Keratinocyte (primary cell): Measurements from ENCODE around the gene RPS8.

Experiments
- CTCF ChIP-seq, 3 experiments: IDR thresholded peaks in 1 of 3; conservative IDR thresholded peaks in 1 of 3; optimal IDR thresholded peaks in 1 of 3; 2 replicates in 2 of 3; 3 replicates in 1 of 3; pipeline versions ENCODE3 to v1.5.1; 2011; ENCODE audit warnings: low read length in 3 of 3, mild to moderate bottlenecking in 3 of 3, moderate library complexity in 2 of 3, control low read depth in 1 of 3, inconsistent platforms in 1 of 3; ENCODE audit not compliant: insufficient read depth in 2 of 3; ENCODE audit errors: extremely low read depth in 1 of 3
- EZH2 ChIP-seq: IDR thresholded peaks from one replicate; pipeline ENCODE4 v1.6.1; 2012; ENCODE audit warnings: inconsistent platforms, mild to moderate bottlenecking, low read length, moderate library complexity

GRCh38 chr1:44819196-44819607 is 43.9 kb downstream of the RPS8 start:
- TF ChIP-seq EZH2 (no peak), CTCF (optimal IDR thresholded peaks at IDR 0.05 in 1 of 3, IDR thresholded peaks at IDR 0.05 in 1 of 3, conservative IDR thresholded peaks at IDR 0.05 in 1 of 3; ENCODE audit: extremely low read depth in 1 of 3, insufficient read depth in 2 of 3, low read length in 3 of 3) (no peak)
